GM19328 (cell line): Measurements from ENCODE around the gene PARP3.
"Not testable (repeated sequence)": the region's sequence is repeated elsewhere in the genome, so short reads cannot be mapped to it uniquely, and the experiment has no call there.

ENCODE experiments used
- ATAC-seq: cut with Tn5 transposase; IDR thresholded peaks from one replicate; pipeline ENCODE4 v1.9.1; 2021; ENCODE audit warnings: mild to moderate bottlenecking, moderate library complexity; ENCODE audit not compliant: unreplicated experiment

Gene PARP3

DNA sequence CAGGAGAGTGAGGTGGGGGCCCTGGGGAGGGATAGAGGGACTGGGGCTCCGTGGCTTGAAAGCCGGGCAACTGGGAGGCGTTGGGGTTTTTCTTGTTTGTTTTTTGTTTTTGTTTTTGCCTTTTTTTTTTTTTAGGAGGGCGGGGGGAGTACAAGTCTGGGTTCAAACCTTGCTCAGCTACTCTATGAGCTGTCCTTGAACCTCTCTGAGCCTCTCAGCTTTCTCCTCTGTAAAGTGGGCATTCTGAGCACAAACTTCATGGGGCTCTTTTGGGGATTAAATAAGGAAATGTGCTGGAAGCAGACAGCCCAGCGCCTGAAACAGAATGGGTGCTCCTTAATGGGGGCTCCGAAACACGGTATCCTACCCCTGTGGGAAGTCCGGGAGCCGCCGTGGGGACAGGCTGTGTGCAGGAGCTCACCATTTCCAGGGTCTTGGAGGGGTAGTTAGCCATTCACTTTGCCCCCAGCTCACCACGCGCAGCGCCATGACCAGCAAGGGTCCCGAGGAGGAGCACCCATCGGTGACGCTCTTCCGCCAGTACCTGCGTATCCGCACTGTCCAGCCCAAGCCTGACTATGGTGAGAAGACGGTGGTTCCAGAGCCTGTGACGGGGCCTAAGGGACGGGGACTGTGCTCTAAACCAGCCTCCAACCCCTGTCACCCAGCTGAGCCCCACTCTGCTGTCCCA, 41.6 kb downstream of the PARP3 start:
- no peak for ATAC-seq

DNA sequence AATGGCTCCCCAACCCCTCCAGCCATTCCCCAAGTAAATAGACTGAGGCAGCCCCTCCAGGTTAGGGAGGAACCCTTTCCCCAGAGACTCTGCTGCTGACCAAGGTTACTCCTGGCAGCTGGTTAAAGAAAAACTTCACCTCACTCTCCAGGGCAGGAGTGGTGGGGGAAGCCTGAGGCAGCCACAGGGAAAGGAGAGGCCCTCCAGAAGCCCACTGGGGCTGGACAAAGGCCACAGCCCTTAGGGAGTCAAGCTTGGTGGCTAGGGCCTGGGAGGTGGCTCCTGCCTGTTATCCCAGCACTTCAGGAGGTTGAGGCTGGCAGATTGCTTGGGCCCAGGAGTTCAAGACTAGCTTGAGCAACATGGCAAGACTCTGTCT, 42.1 kb downstream of the PARP3 start:
- ATAC-seq, result no peak

DNA sequence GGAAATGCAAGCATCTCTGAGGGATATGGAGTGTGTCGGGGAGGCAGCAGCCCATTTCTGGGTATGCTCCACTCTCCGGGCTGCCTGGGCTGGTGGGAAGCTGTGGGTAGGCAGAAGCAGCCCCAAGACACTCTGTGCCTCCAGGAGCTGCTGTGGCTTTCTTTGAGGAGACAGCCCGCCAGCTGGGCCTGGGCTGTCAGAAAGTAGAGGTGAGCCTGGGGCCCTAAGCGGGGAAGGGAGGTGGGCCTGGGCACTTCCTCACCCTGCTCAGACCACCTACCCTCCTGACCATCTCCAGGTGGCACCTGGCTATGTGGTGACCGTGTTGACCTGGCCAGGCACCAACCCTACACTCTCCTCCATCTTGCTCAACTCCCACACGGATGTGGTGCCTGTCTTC, 42.9 kb downstream of the PARP3 start:
- ATAC-seq, result no peak

DNA sequence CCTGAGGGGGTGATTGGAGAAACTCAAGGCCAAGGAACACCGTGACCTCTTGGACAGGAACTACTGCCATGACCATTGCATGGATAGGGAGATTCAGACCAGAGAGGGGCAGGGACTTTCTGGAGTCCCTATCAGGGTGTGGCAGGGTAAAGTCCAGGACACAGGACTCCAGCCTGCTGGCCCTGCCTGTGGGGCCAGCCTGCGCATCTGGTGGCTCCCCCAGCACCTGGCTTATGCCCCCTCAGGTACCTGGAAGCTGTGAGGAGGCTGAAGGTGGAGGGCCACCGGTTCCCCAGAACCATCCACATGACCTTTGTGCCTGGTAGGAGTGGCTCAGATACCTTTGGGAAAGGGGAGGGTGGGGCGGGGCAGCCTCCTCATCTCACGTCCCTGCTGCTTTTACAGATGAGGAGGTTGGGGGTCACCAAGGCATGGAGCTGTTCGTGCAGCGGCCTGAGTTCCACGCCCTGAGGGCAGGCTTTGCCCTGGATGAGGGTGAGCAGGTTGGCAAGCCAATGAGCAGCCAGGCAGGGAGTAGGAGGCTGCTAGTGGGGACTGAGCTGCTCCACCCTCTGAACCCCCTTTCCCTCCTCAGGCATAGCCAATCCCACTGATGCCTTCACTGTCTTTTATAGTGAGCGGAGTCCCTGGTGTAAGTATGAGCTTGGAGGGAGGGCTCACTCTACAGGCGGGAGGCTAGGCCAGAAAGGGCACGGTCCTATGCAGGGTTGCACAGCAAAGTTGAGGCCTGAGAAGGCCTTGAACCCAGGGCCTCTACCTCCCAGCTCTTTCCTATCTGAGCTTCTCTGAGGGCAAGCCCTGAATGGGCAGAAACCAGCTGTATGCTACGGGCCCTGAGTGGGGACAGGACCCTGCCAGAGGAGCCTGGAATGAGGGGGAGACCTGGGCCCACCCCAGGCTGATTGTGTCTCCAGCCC, 44.1 kb downstream of the PARP3 start:
- no peak for ATAC-seq

DNA sequence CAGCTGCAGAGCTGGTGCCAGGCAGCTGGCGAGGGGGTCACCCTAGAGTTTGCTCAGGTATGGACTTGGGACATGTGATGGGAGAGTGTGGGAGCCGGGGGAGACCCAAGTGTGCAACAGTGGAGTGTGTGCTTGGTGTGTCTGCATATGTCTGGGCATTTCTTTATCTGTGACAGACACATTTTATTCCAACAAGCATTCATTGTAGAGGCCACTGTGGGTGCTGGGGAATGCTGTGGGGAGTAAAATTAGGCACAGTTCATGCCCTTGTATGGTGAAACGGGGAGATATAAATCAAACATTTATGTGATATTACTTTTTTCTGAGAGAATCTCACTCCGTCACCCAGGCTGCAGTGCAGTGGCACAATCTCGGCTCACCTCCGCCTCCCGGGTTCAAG, 45.4 kb downstream of the PARP3 start:
- no peak for ATAC-seq

DNA sequence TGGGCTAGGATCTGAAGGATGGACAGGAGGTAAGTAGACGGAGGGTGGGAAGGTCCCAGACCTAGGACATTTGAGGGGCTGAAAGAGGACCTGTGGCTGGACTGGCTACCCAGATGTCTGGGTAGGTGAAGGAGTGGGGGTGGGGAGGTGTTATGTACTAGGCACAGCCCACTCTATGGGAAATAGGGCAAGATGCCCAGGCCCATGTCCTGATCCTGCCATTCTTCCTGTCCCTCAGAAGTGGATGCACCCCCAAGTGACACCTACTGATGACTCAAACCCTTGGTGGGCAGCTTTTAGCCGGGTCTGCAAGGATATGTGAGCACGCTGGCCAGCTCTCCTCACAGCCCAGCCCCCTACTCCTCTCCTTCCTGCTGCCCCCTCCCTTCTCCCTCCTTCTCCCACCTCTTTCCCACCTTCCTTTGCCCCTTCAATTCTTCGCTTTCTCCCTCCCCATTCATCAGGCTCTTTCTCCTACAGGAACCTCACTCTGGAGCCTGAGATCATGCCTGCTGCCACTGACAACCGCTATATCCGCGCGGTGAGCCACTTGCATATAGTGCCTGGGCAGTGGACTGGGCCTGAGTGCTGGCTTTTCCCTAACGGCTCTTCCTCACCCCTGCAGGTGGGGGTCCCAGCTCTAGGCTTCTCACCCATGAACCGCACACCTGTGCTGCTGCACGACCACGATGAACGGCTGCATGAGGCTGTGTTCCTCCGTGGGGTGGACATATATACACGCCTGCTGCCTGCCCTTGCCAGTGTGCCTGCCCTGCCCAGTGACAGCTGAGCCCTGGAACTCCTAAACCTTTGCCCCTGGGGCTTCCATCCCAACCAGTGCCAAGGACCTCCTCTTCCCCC, 46.4 kb downstream of the PARP3 start:
- ATAC-seq, result no peak

DNA sequence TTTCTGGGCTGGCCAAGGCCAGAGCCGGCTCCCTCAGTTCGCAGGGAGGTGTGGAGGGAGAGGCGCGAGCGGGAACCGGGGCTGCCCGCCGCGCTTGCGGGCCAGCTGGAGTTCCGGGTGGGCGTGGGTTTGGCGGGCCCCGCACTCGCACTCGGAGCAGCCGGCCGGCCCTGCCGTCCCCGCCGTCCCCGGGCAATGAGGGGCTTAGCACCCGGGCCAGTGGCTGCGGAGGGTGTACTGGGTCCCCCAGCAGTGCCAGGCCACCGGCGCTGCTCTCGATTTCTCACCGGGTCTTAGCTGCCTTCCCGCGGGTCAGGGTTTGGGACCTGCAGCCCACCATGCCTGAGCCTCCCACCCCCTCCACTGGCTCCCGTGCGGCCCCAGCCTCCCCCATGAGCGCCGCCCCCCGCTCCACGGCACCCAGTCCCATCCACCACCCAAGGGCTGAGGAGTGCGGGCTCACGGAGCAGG, 48.4 kb downstream of the PARP3 start:
- not testable (repeated sequence) for ATAC-seq

DNA sequence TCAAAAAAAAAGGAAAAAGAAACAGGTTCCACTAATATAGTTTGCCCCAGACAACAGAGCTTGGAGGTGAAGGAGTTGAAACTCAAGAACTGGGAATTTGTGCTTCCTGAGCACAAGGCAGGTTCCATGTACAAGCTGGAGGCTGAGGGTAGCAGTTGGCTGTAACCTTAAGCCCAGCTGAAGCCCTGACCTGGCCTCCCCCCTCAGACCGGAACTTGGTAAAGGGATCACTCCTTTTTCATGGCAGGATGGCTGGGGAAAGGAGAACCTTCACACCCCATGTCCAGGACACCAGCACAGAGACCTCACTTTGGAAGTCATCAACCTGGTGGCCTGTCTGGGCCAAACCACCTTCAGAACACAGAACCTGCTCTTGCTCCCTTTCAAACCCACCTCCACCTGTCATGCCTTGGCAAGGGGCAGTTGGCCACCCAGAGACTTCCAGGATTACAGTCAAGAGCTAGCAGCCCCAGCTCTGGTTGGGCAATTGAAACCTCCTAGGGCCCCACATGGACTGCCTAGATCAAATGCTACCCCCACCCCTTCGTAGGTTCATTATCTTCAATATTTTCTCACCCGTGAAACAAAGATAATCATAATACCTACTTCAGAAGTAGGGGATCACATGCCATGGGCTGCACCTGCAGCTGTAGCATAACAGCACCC, 50.0 kb downstream of the PARP3 start:
- ATAC-seq, result no peak

DNA sequence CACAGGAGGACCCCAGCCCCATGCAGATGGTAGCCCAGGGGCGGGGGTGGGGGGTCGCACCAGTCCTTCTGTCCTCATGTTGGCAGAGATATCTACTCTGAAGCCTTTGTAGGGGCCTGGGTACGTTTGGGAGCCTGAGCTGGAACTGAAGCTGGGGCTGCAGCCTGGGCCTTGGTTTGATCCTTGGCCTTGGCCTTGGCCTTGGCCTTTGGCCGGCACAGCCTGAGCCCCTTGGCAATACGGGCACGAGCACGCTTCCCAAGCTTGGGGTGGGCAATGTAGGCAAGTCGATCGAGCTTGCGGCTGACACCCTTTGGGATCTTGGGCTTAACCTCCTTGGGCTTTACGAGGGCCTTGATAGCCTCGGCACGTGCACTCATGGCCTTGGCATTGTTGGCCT, 51.5 kb downstream of the PARP3 start:
- not testable (repeated sequence) for ATAC-seq

DNA sequence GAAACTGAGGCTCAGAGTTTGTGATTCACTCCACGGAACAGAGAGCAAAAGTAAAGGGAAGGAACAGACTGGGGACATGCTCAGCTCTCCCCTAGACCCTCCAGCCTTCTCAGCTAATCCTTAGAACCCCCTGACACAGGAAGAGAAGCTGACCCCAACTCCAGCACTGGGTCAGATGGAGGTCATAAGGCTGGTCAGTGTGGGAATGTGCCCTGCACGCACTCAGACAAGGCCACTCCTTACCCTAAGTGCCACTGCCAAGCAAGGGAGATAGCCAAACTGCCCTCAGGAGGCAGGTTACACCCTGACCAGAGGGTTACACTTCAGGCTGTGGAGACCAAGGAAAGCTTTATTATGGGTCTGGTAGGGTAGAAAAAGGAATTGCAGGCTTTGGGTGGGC, 52.4 kb downstream of the PARP3 start:
- ATAC-seq, result no peak

DNA sequence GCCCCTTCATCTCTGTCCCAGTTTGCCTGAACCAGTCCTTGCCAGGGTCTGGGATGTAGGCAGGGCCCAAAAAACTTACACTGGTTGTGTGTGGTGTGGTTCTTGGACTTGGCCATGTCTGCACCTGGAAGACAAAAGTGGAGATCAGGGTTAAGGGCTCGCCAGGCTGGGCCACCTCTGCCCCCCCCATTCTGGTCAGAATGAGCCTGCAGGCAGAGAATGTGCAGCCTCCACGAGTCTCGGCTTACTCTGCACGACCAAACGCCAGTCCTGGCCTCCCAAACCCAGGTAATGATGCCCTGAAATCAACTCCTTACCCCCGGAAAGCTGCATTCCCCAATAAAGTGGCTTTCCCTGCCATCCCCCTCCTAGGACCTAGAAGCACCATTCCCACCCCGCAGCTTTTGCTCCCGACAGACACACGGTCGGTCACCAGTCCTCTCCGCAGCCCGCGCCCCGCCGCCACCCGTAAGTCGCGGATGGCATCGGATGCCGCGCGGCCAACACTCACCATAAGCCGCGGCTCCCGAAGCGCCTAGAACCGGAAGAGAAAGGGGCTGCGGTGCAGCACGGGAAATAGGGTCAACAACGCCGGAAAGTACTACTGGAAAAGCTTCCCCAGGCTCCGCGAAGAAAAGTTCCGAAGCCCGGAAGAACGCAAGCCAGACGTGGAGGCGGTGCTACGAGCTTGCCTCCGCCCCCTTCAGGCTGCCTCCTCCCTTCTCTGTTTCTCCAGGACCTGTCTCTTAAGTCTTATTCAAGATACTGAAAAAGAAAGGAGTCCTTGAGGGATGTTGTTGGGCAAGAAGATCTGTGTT, 53.4 kb downstream of the PARP3 start, which contains the start of gene RPL29:
RPL29 (minus strand) TSS at position 550 of the 818 bp plus-strand sequence; CDS start at position 116, 434 bp downstream.
- ATAC-seq, result peak; percentile 82

DNA sequence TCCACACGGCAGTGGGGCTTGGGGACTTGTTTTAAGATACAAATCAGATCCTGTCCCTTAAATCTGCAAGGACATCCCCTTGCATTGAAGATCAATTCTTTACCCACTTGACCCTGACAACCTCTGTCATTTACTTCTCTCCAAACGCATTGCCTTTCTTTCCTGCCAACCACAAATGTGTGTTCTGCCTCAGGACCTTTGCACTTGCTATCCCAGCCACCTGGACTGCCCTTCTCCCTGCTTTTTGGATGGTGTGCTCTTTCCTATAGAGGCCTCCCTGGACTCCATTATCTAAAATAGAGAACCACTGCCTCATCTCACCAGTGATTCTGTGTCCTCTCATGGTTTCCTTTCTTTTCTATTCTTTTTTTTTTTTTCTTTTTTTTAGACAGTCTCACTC, 55.0 kb downstream of the PARP3 start:
- ATAC-seq, result no peak

DNA sequence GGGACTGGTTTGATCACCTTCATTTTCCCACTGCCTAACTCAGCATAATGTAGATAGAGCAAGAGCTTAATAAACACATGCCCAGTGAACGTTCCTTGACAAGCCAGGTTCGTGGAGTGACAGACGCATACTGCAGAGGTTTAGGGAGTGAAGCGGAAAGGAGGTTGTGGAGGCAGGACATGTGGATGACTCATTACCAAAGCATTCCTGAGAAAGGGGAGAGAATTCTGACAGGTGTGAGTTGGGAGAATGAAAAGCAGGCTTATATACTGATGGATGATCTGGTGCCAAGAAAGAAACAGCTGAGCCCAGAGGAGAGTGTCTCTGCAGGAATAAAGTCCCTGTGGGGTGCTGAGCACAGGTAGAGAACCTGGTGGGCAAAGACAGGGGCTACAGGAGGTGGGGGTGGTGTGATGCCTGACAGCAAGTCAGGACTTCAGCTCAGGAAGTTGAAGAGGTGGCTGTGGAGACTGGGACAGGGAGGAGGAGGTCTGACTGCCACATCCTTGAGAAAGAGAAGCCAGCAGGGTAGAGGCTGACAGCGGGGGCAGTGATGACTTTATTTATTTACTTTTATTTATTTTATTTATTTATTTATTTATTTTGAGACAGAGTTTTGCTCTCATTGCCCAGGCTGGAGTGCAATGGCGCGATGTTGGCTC, 55.9 kb downstream of the PARP3 start:
- ATAC-seq, result no peak
